ENCODE data around the gene CPNE6. TPM values are rescaled to one million over a fixed set of nuclear protein-coding genes. Genes with fewer than 3 reads are reported as not detected.
"Not testable (repeated sequence)": the region's sequence is repeated elsewhere in the genome, so short reads cannot be mapped to it uniquely, and the experiment has no call there.

CPNE6 gene
- total RNA-seq (2014; rRNA removed; shearing (Covaris generic)) (0.10 TPM in 1 of 2 replicates, not detected in the other), total RNA-seq (2022) (not detected in 2 replicates), Bru-seq, nascent RNA (not detected), BruChase-seq, experiment 1, labeled RNA remaining after a 6-hour chase (not detected), BruChase-seq, experiment 2, labeled RNA remaining after a 2-hour chase (not detected)
- long read RNA-seq, partial matches to known transcripts: 1 of 1 reads
- long read RNA-seq, other reads (novel, unspliced or antisense): 0 of 1 reads

- H3K4me1 ChIP-seq (ENCODE audit: insufficient read depth, low read length, poor library complexity, severe bottlenecking): peaks cover 10% of the 10 kb centered on the region
- no peaks in the 10 kb centered on the region for H3K36me3 ChIP-seq (ENCODE audit: insufficient read depth, low read length)
- ChIA-PET CTCF (ENCODE audit: unreplicated experiment) (no interaction called here), POLR2A (interaction anchor here (2.1 kb wide), 1 partner anchor 9 kb away, joined by 9 read pairs; no protein-coding TSS in a partner anchor)
- no peaks in the 10 kb centered on the region for H3K79me2 ChIP-seq (ENCODE audit: insufficient read depth, low read depth, low read length)
- no peak within 1 kb of the TSS for H3K27ac ChIP-seq (ENCODE audit: low read depth, low read length, poor library complexity, severe bottlenecking)
- intact Hi-C loops (cut with micrococcal nuclease; ENCODE audit: unreplicated experiment): no loop called here
- no peak within 1 kb of the TSS for H2AFZ ChIP-seq (ENCODE audit: low read length)
- H4K20me1 ChIP-seq (ENCODE audit: insufficient read depth, low read length): no peaks in the 10 kb centered on the region
- H3K4me3 ChIP-seq (ENCODE audit: low read depth, low read length, poor library complexity, severe bottlenecking): no peak within 1 kb of the TSS
- H3K4me2 ChIP-seq (ENCODE audit: low read length): no peak within 1 kb of the TSS
- BruUV-seq (replicated peaks): no TSS peak
- no peak for TF ChIP-seq CTCF (conservative IDR thresholded peaks at IDR 0.05; ENCODE audit: low read length)
- TF ChIP-seq EZH2phosphoT487 (IDR thresholded peaks at IDR 0.05; ENCODE audit: borderline replicate concordance, low read depth, low read length): no peak
- no peaks in the 10 kb centered on the region for H3K9me2 ChIP-seq (ENCODE audit: insufficient read depth, low read length)
- no peaks in the 10 kb centered on the region for H3K9me3 ChIP-seq (ENCODE audit: low read length)
- no peak for DNase-seq (ENCODE audit: low spot score)
Observed at GRCh38 chr14:24071144-24071697, at the start of gene CPNE6. TSS of gene CPNE6 (plus strand) at chr14:24071562. CDS start at chr14:24072937, 1,375 bp downstream.

- H3K4me2 ChIP-seq (ENCODE audit: low read length); H2AFZ ChIP-seq (ENCODE audit: low read length); CTCF ChIA-PET (ENCODE audit: unreplicated experiment); intact Hi-C loops (cut with micrococcal nuclease; ENCODE audit: unreplicated experiment); BruUV-seq (replicated peaks); H3K27ac ChIP-seq (ENCODE audit: low read depth, low read length, poor library complexity, severe bottlenecking); H3K79me2 ChIP-seq (ENCODE audit: insufficient read depth, low read depth, low read length); H3K4me3 ChIP-seq (ENCODE audit: low read depth, low read length, poor library complexity, severe bottlenecking); H3K4me1 ChIP-seq (ENCODE audit: insufficient read depth, low read length, poor library complexity, severe bottlenecking); H3K9me3 ChIP-seq (ENCODE audit: low read length); POLR2A ChIA-PET; H3K9me2 ChIP-seq (ENCODE audit: insufficient read depth, low read length); H4K20me1 ChIP-seq (ENCODE audit: insufficient read depth, low read length); H3K36me3 ChIP-seq (ENCODE audit: insufficient read depth, low read length); DNase-seq (ENCODE audit: low spot score): not testable (repeated sequence)
Observed at GRCh38 chr14:24024939-24025418, 46.4 kb upstream of the CPNE6 start.

GRCh38 chr14:24029687-24030086, 41.7 kb upstream of the CPNE6 start:
- H3K9me3 ChIP-seq (ENCODE audit: low read length); H3K79me2 ChIP-seq (ENCODE audit: insufficient read depth, low read depth, low read length); H3K27ac ChIP-seq (ENCODE audit: low read depth, low read length, poor library complexity, severe bottlenecking); H3K4me2 ChIP-seq (ENCODE audit: low read length); H3K4me1 ChIP-seq (ENCODE audit: insufficient read depth, low read length, poor library complexity, severe bottlenecking); BruUV-seq (replicated peaks); POLR2A ChIA-PET; CTCF ChIA-PET (ENCODE audit: unreplicated experiment); H2AFZ ChIP-seq (ENCODE audit: low read length); H3K9me2 ChIP-seq (ENCODE audit: insufficient read depth, low read length); H3K4me3 ChIP-seq (ENCODE audit: low read depth, low read length, poor library complexity, severe bottlenecking); H3K36me3 ChIP-seq (ENCODE audit: insufficient read depth, low read length); H4K20me1 ChIP-seq (ENCODE audit: insufficient read depth, low read length); DNase-seq (ENCODE audit: low spot score): not testable (repeated sequence)
- intact Hi-C loops (cut with micrococcal nuclease; ENCODE audit: unreplicated experiment): loop anchor here (5.0 kb wide), 1 partner anchor 57 kb away; no protein-coding TSS in a partner anchor

GRCh38 chr14:24031331-24031730, 40.0 kb upstream of the CPNE6 start:
- BruUV-seq (replicated peaks); H3K79me2 ChIP-seq (ENCODE audit: insufficient read depth, low read depth, low read length); H3K4me1 ChIP-seq (ENCODE audit: insufficient read depth, low read length, poor library complexity, severe bottlenecking); POLR2A ChIA-PET; H3K9me3 ChIP-seq (ENCODE audit: low read length); H3K27ac ChIP-seq (ENCODE audit: low read depth, low read length, poor library complexity, severe bottlenecking); H3K4me3 ChIP-seq (ENCODE audit: low read depth, low read length, poor library complexity, severe bottlenecking); H3K36me3 ChIP-seq (ENCODE audit: insufficient read depth, low read length); H4K20me1 ChIP-seq (ENCODE audit: insufficient read depth, low read length); H3K9me2 ChIP-seq (ENCODE audit: insufficient read depth, low read length); DNase-seq (ENCODE audit: low spot score); H2AFZ ChIP-seq (ENCODE audit: low read length); CTCF ChIA-PET (ENCODE audit: unreplicated experiment); H3K4me2 ChIP-seq (ENCODE audit: low read length): not testable (repeated sequence)
- intact Hi-C loops (cut with micrococcal nuclease; ENCODE audit: unreplicated experiment): loop anchor here (5.0 kb wide), 1 partner anchor 59 kb away; no protein-coding TSS in a partner anchor

All from OCI-LY7 (cell line).